GM10248 (cell line): Measurements from ENCODE around the gene NPDC1.
"Not testable (repeated sequence)": the region's sequence is repeated elsewhere in the genome, so short reads cannot be mapped to it uniquely, and the experiment has no call there.

Source experiments
- CTCF ChIA-PET: fragments of 300-600 bp; sonication (Branson Sonifier 250); formaldehyde crosslinking; extraction: SDS; loops from one replicate; lab custom pipeline; 2021; ENCODE audit warnings: antibody characterized with exemption; lab: Yijun Ruan, JAX
- POLR2A ChIA-PET: fragments of 350-650 bp; sonication (Branson Sonifier 250); formaldehyde crosslinking; extraction: SDS; loops from one replicate; lab custom pipeline; 2020; ENCODE audit warnings: antibody characterized with exemption; lab: Yijun Ruan, JAX
- DNase-seq: peaks from one replicate; pipeline ENCODE4 v3.0.0; 2012; ENCODE audit errors: extremely low spot score
- TF ChIP-seq, protein P1 (sequence below): IDR thresholded peaks from 2 replicates; pipeline ENCODE4 v1.5.1; 2012; ENCODE audit warnings: mild to moderate bottlenecking, low read depth; ENCODE audit errors: extremely low read depth, missing control alignments, control extremely low read depth

Gene NPDC1

DNA sequence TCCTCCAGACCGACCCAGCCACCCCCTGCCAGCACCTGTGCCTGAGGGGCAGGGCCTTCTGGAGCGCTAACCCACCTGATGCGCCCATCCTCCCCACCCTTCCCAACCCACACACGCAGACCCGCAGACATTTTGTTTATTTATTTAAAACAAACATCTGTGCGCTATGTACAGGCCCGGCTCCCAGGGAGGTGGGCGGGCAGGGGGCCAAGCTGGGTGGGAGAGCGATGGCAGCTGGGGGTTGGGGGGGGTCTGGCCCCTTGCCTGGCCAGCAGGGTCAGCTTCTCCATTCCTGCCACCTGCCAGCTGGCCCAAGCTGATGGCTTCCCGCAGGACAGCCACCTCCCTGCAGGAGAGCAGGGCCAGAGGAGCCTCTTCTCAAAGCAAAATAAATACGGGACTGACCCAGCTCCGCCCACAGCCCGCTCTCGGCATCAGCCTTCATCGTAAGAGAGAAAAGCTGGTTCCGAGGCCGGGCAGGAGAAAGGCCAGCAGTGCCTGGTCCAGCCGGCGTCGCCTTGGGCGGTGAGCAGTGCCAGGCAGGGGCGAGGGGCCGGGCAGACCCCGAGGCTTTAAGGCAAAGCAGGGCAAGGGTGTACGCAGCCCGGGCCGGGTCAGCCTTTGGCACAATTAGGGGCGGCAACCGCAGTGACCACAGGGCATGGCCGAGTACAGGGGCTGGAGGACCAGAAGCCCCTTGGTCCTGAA lies 38.7 kb downstream of the NPDC1 start:
- no peak for DNase-seq
- ChIA-PET POLR2A (no interaction called here), CTCF (interaction anchor here (0.8 to 2.8 kb wide), 3 partner anchors 11 to 21 kb away, joined by 3 to 17 read pairs (median 3); partner anchors contain the start of genes ABCA2 and CLIC3)

DNA sequence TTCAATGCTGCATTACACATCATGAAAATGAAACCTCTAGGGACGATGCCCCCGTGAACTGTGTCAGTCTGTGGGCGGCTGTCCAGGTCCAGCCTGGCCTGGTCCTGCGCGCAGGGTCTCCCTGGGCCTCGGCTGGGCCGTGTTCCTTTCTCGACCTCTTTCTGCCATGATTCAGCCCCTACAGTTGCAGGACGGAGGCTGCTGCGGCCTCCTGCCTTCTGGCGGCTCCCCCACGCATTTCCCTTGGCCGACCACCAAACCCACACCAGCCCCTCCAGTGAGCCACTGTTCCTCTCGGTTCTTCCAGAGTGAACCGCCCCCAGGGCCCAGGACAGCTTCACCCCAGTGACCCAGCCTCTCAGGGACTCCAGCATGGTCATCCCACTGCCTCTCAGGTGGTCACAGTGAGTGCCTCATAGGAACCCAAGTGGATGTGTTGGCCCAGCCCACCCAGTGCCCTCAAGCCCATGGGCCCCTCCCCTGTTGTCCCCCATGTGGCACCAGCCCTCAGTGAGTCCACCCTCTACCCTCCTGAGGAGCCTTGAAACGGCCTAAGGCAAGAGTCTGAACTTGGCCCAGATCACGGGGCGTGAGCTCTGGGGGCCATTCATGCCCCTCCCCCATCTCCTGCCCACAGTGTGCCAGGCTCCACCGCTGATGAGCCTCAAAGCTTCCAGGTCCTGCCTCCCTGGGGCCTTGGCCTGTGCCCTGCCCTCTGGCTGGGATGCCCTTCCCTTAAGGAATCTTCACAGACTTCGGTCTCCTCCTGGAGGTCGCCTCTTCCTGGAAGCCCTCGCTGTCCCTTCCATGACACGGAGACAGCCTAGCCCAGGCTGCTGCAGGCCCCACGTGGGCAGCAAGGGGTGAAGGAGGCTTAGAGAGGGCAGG lies 39.6 kb downstream of the NPDC1 start:
- POLR2A ChIA-PET, result no interaction called here

More for the DNA sequence above, 38.7 kb downstream of the NPDC1 start:
- TF ChIP-seq, protein P1, sequence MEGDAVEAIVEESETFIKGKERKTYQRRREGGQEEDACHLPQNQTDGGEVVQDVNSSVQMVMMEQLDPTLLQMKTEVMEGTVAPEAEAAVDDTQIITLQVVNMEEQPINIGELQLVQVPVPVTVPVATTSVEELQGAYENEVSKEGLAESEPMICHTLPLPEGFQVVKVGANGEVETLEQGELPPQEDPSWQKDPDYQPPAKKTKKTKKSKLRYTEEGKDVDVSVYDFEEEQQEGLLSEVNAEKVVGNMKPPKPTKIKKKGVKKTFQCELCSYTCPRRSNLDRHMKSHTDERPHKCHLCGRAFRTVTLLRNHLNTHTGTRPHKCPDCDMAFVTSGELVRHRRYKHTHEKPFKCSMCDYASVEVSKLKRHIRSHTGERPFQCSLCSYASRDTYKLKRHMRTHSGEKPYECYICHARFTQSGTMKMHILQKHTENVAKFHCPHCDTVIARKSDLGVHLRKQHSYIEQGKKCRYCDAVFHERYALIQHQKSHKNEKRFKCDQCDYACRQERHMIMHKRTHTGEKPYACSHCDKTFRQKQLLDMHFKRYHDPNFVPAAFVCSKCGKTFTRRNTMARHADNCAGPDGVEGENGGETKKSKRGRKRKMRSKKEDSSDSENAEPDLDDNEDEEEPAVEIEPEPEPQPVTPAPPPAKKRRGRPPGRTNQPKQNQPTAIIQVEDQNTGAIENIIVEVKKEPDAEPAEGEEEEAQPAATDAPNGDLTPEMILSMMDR, result no peak

DNA sequence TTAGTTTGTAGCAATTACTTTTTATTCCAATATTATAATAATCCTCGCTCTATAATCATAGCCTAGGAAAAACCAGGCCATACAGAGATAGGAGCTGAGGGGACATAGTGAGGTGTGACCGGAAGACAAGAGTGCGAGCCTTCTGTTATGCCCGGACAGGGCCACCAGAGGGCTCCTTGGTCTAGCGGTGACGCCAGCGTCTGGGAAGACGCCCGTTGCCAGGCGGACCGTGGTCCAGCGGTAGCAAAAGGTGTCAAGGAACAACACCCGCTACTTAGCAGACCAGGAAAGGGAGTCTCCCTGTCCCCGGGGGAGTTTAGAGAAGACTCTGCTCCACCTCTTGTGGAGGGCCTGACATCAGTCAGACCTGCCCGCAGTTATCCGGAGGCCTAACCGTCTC lies 41.7 kb downstream of the NPDC1 start:
- TF ChIP-seq, protein P1, result peak; percentile 30
- DNase-seq, POLR2A ChIA-PET: not testable (repeated sequence)
- CTCF ChIA-PET, result interaction anchor here (1.1 to 6.6 kb wide), 5 partner anchors 8 to 32 kb away, joined by 3 to 41 read pairs (median 4); partner anchors contain the start of gene CLIC3

More for the DNA sequence above, 39.6 kb downstream of the NPDC1 start:
- DNase-seq, result no peak
- CTCF ChIA-PET, result interaction anchor here (2.8 kb wide), 1 partner anchor 22 kb away, joined by 17 read pairs; the partner anchor contains the start of gene ABCA2
- TF ChIP-seq, protein P1, result no peak

DNA sequence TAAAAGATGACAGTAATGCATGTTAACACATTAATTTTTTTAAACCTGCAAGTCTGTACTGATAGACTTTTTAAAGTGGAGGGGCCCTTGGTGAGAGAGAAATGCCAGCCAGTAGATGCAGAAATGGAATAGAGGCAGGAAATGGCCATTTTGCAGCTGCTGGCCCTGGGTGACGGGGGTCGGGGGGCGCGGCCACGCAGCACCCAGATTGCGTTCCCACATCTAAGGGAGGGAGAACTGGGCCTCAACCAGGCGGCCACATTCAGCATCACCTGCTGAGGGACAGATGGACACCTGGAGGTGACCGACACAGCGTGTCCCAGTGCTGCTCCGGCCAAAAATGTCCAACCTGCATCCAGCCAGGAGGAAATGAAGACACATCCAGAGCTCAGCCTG lies 43.3 kb downstream of the NPDC1 start:
- POLR2A ChIA-PET, result no interaction called here

GRCh38 chr9:137001857-137002645 lies 43.9 kb downstream of the NPDC1 start:
- TF ChIP-seq, protein P1, result no peak
- no peak for DNase-seq
- ChIA-PET CTCF (interaction anchor here (1.6 to 6.6 kb wide), 4 partner anchors 28 to 54 kb away, joined by 4 to 41 read pairs (median 18); partner anchors contain the start of gene NPDC1), POLR2A (no interaction called here)

More for the DNA sequence above, 43.3 kb downstream of the NPDC1 start:
- CTCF ChIA-PET, result interaction anchor here (1.6 to 6.6 kb wide), 3 partner anchors 27 to 44 kb away, joined by 4 to 41 read pairs (median 26); partner anchors contain the start of gene NPDC1
- TF ChIP-seq, protein P1, result no peak
- DNase-seq, result no peak
